GM12878 (cell line): ENCODE measurements around the gene SIX3.

Experiments
- BHLHE40 ChIP-seq, 2 experiments: fragments of 450-650 bp in 1 of 2; IDR thresholded peaks; 2 replicates each; pipeline ENCODE4 v1.6.1; 2011 to 2017; ENCODE audit warnings: low read depth in 2 of 2, borderline replicate concordance in 1 of 2, improper control_type of control experiment in 1 of 2, low read length in 1 of 2, mild to moderate bottlenecking in 1 of 2
- SREBF1 ChIP-seq: IDR thresholded peaks from 2 replicates; pipeline ENCODE4 v1.6.1; 2012; ENCODE audit warnings: mild to moderate bottlenecking, low read length
- USF1 ChIP-seq: IDR thresholded peaks from 2 replicates; pipeline ENCODE4 v1.6.1; 2011; ENCODE audit warnings: borderline replicate concordance, low read depth, mild to moderate bottlenecking, moderate library complexity, mixed read lengths, low read length; ENCODE audit not compliant: insufficient read depth; ENCODE audit errors: extremely low read length

DNA sequence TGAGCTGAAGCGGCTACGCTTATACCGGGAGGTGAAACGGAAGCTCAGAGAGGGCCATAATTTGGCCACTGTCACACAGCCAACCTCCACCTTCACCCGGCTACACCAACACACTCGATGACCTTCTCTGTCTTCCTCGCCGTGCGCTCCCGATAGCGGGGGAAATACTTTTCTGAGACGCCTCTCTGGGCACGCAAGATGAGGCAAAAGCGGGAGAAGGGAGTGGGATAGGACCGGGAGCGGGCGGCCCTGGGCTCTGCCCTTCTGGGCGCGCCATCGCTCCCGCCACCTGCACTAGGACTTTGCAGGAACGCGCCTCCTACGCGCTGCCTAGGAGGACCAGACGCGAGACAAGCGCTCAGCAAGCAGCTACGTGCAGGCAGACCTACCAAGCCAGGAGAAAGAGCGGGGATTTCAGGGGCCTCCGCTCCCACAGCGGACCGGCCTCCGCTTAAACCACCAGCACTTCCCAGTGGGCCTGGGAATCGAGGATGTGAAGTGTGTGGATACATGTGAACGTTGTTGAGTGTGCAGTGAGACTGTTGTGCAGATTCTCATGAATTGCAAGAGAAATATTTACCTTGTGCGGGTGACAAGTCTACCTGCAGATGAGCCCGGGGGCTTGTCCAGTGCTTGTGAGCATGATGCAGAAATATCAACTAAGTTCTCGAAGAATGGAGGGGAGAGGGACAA, 11.4 kb downstream of the SIX3 start:
- TF ChIP-seq SREBF1, result no peak
- no peak for TF ChIP-seq USF1
- no peak for TF ChIP-seq BHLHE40 (IDR thresholded peaks at IDR 0.05; ENCODE audit: borderline replicate concordance in 1 of 2, low read depth in 2 of 2, low read length in 1 of 2)
